HG03439 (cell line): ENCODE measurements around the gene TBL1X.
"Not testable (repeated sequence)": the region's sequence is repeated elsewhere in the genome, so short reads cannot be mapped to it uniquely, and the experiment has no call there.

Experiments
- ATAC-seq: cut with Tn5 transposase; IDR thresholded peaks from one replicate; pipeline ENCODE4 v1.9.1; 2021; ENCODE audit warnings: mild to moderate bottlenecking, moderate library complexity; ENCODE audit not compliant: unreplicated experiment

TBL1X gene

DNA sequence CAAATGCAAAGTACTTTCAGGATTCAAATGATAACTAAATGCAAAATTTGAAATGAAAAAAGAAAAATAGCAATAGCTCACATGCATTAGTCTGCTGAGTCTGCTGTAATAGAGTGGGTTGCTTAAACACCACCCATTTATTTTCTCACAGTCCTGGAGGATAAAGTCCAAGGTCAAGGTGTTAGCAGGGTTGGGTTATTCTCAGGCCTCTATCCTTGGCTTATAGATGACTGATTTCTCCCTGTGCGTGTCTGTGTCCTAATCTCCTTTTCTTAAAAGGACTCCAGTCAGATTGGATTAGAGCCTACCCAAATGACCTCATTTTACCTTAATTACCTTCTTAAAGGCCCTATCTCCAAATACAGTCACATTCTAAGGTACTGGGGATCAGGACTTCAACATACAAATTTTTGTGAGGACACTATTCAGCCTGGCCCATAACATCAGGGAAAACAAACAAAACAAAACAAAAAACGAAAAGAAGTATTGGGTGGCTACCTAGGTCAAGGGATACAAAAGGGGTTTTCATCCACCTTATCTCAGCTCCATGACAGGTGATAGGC is 6.3 kb upstream of the TBL1X start:
- ATAC-seq: no peak

DNA sequence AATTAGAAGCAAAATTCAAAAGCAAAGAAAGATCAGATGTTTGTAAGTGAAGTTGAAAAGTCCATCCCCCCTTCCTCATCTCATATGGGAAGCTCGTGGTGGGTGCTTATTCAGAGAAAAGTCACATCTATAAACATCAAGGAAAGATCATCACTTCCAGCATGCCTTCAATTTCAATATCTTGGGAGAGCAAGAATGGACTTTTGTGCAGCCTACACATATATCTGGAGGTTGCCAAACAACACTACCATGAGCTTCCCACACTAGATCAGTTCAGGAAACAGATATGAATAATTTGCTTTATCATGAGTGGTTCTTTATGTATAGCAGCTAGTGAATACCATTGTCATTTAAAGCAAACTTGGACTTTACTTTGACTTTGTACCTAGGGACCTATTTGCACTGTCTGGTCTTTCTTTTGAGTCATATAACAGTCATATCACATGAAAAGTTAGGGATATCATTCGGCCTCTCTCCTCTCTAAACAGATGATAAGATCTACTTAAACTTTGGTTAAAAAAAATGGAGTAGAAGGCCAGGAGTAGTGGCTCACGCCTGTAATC is 5.6 kb upstream of the TBL1X start:
- no peak for ATAC-seq

DNA sequence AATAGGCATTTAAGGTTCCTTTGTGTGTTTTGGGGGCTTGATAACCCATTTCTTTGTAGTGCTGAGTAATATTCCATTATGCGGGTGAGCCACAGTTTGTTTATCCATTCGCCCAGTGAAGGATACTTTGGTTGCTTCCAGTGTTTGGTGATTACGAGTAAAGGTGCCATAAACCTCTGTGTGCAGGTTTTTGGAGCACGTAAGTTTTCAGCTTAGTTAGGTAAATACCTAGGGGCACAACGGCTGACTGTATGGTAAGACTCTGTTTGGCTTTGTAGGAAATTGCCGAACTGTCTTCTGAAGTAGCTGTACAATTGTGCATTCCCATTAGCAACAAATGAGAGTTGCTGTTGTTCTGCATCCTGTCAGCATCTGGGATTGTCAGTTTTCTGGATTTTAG is 3.8 kb upstream of the TBL1X start:
- ATAC-seq: no peak

DNA sequence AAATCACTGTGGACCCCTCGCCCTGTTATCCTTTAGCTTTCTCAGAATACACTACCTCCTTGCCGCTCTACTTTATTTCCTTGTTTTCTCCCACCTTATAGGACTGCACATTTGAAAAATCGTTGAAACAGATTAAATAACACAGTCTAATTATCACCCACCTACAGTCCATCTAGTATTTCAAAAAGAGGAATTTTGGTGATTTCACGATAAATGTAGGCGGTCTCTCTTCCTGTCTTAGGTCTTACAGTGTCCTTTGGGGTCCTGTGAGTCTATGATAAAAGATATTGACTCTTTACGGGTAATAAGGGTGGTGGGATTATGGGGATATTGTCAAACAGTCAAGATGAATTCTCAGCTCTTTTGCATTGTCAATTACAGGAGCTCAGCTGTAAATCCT is 2.4 kb upstream of the TBL1X start:
- ATAC-seq: peak; percentile 3

DNA sequence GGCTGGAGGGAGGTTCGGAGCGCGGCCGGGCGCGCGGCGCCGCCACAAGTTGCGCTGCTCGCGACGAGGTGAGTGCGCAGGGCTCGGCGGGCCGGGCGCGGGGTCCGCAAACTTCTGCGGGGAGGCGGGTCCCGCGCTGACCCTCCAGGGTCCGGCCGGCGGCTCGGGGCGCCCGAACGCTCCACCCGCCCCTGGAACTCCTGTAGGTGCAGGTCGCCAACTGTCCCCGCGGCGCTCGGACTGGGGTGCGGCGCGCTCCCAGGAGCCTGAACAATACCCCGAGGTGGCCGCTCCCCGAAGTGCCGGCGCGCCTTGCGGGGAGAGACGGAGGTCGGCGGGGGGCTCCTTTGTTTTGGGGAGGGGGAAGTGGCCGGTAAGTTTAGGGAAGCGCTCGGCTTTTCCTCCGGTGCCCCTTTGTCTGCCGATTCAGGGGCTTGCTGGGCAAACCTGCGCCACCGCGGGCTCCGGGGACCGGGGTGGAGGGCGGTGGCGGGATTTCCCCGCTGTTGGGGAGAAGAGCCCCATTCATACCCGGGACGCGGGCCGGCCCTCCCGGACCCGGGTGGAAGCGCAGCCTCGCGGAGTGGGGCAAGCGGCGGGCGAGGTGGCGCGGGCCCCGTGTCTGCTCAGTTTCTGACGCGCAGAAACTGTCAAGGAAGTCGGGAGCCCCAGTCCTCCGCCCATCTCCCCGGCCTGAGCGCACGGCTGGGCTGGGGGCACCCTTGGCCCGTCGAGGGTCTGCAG is 694 bp downstream of the TBL1X start:
- peak; percentile 13 for ATAC-seq

DNA sequence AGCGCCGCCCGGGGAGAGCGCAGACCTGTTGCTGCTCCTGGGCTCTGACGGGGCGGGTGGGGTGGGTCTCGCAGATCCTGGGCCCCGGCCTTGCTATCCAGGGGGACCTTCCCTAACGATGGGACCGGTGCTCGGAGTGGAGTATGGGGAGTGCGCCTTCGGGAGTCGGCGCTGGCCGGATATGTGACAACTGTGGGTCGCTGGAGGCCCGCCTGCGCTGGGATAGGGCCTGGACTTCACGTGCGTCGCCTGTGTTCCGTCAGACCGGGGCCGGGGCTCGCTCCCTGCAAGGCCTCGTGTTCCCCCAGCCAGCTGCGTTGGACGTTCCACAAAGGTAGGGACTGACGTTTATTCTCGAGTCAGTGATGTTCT is 1.3 kb downstream of the TBL1X start:
- ATAC-seq: no peak

DNA sequence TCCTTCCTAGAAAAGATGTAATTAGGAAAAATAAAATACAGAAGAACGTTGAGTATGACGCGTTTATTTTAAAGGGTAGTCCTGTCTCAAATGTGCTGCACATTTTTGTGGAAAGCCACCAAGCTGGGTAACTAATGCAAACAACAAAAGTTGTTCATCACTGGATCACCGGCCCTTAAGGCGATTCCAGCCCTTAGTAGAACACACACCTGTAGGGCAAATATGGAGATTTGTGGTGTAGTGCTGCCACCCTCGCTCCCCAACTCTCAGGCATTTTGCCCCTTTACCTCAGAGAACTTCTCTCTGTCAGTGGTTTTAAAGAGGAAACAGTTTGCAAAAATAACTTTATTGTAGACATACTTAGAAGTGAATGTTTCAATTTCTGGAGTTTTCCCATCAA is 1.9 kb downstream of the TBL1X start:
- no peak for ATAC-seq

DNA sequence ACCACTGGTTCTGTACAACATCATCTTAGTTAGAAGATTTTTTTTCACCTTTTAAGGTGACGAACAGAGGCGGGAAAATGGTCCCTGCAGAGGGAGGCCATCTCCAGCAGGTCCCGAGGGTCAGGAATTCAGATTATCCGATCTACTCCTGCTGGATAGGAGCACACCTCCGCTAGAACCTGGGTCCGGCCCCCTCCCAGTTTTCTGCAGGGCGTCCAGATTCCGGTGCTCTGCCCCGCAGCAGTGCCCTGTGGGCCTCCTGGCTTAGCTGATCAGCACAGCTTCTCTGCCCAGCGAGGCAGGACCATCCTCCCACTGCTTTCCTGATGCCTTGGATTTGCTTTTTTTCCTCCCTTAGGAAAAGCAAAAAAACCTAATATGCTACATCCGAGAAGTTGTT is 2.3 kb downstream of the TBL1X start:
- no peak for ATAC-seq

DNA sequence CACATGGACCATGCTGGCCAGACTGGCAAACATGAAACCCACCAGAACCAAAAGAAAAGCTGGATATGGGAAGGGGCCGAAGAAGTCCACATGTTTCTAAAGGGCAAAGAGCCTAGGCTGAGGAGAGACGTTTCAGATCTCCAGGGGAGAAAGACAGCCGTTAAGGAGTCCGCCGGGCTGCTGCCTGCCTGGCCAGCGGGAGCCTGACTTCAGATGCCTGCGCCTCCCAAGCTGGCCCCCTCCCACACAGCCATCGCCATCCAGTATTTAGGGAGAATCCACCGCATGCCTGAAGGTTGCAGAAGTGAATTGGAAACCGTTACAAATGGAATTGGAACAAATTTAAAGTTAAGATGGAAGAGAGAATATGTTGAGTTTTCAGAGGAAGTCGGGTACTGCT is 2.9 kb downstream of the TBL1X start:
- no peak for ATAC-seq

DNA sequence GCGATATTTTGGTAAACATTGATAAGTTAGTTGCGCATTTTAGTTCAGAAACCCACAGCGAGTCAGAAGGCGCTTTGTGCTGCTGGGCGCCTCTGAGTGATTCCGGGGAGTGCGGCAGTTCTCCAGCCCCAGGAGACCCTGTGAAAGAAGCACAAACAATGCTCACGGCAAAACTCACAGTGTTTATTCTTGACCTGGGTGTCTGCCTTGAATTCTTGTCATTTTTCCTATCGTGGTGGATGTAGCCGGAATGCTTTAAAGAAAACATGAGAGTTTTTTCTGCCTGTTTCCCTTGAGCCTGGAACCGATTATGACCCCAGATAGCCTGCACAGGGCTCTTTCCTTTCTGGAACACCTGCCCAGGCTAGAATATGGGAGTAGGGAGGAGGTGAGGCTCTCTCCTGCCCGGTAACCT is 6.7 kb downstream of the TBL1X start:
- ATAC-seq: no peak

DNA sequence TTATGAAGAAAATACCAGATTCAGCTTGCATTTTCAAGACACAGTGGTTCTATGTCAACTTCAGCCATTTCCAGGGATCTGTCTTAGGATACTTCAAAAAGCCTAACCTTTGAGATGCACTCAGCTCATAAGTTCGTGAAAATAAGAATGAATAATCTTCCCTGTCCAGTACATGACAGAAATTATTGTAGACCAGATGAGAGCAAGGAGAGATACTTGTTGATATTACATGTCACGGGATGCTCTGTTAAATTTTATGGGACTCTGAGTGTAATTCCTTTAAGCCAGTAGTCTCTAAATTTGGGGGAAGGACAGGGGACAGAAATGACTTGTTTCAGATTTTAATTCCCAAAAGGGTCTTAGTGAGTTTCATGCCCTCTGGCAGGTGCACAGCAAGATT is 8.8 kb downstream of the TBL1X start:
- no peak for ATAC-seq

DNA sequence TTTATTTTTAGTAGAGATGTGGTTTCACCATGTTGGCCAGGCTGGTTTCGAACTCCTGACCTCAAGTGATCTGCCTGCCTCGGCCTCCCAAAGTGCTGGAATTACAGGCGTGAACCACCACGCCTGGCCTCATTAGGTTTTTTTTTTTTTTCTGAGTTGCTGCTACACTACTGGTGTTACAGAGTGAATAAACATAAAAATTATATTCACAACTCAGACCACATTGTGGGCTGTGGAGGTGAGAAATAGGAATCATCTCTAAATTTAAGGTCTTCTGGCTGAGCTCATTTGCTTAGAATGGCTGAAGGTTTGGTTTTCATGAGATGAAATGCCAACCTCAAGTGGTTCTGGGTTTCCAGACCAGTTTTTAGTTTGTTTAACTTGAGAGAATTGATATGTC is 10.6 kb downstream of the TBL1X start:
- not testable (repeated sequence) for ATAC-seq

DNA sequence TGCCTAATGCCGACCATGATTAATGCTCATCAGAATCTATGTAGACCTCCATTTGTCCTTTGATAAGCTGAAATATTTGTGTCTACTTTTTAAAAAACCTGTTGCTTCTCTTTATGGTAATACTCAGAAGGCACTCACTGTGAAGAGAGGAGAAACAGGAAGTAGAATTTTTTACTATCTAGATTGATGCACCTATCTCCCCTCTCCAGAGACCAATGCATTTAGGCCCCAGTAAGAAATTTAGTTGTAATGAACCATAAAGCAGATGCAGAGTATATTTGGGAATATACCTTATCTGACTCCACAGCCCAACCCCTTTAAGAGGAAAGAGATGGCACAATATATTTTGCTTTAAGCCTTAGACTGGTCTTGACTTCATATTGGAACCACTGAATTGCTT is 11.1 kb downstream of the TBL1X start:
- ATAC-seq: no peak

DNA sequence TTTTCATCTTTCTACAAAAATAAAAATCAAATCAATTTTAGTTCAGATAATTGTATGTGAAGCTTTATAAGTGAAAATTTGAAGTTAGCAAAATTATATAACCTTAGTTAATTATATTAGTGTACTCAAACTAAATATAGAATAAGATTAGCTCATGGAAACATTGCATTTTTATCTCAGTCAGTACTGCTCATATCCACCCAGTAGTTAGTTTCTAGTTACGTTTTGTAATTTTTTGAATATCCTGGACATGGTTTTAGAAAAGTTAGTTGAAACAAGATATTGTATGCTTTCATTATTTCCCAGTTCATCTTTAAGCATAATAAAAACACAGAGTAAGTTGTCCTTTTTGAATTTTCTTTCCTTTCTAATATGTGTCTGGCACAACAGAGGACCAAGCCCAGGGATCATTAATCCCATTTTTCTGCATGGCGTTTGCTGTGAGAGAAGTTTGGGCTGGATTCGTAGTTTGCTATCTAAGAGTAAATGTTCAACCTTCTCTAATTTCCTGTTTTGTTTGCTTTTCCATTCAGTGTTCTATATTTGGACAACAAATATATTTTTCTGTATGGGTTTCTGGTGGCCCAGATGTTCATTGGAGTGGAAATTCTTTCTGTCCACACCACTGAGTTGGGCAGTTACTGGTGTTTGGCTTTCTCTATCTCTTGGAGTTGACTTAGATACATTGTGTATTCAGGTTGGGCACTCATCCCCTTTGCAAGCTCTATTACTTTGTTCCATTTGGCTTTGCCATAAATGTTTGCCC is 12.1 kb downstream of the TBL1X start:
- no peak for ATAC-seq

DNA sequence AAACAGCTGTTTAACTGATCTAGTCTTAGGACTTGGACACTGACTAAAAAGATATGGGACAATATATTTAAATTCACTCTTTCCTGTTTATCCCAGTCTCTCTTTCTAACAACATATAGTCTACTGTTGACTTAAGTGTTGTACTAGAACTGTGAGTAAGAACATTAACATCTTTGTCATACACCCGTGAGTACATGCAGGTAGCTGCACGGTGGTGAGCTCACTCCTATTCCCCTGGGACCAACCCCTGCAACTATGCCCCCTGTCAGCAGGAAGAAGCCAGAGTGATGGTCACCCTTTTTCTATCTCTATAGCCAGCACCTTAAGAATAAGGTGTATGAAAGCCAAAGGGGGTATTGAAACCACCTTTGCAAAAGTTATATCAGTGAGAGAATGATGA is 17.6 kb downstream of the TBL1X start:
- peak; percentile 51 for ATAC-seq

DNA sequence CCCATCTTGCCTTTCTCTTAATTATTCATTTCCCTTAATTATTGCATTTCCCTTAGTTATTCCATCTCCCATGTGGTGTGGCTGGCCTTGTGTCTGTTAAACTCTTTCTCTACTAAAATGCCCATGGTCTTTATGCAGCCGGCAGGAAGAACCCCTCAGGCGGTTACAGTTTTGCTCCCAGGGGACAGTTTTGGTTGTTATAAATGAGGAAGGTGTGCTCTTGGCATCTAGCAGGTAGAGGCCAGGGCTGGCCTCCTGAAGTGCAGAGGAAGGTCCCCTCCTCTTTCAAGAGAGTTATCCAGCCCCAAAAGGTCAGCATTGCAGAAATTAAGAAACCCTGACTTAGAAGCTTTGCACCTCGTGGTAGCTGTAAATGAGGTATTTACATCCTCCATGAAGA is 18.0 kb downstream of the TBL1X start:
- no peak for ATAC-seq

DNA sequence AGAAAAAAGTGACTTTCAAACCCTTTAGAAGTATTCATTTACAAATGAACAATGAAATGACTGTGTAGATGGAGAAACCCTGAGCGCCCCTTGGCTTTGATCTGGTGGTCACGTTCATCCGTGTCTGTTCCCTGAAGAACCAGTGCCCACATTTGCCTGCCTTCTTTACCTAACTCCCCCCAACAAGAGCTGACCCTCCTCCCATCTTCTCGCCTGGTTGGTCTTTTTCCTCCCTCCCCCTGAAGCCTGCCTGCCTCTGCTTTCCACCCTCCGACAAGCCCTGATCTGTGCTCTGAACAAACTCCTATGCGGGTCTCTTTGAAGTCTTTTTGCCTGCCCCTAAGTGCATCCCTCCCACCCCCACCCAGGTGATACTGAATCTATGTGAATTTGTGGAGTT is 18.5 kb downstream of the TBL1X start:
- ATAC-seq: no peak

DNA sequence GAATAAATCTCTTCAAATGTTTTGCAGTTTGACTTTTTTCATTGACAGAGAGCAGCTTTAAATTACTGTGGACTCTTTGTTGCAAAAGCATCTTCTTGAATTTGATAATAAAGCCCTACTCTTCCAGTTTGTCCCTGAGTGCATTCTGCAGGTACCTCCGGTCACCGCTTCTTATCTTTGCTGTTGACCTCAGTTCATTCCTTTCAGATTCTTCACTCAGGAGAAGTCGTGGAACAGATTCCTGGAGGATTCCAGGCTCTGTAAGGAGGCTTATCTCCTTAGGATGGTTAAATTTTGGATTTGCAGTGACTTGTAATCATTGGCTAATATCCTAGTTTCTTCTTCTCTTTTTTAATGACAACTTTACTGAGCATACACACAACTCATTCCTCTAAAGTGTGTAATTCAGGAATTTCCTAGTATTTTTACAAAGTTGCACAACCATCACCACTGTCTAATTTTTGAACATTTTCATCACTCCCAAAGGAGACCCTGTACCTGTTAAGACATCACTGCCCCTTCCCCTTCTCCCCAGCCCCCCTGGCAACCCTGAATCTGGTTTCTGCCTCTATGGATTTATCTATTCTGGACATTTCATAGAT is 22.0 kb downstream of the TBL1X start:
- no peak for ATAC-seq

DNA sequence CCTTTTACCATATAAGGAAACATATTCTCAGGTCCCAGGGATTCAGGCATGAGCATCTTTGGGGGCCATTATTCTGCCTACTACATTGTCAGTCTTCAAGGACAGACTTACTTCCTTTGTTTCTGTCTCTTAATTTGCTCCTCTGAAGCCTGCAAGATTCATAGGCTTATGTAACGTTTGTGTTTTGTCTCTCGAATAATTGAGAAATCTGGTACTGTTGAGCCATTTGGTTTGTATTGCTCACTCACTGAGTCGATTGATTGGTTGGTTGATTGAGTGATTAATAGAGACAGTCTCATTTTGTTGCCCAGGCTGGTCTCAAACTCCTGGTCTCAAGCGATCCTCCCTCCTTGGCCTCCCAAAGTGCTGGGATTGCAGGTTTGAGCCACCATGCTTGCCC is 23.7 kb downstream of the TBL1X start:
- ATAC-seq: no peak

DNA sequence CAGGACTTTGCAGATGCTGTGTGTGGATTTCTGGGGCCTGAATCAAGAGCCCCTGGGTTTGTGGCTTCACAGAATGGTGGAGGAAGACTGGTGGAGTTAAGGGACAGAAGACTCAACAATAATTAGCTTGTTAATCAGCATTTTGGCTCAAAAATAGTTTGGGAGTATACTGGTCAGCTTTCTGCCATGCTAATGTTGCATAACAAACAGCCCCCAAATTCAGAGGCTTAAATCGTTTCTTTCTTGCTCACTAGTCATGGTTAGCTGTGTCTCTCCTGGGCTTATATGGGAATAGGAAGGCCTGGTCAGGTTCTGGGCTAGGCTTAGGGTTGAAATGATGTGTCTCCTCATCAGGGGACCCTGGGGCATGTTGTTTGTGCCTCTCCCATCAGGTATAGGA is 24.4 kb downstream of the TBL1X start:
- ATAC-seq: no peak

DNA sequence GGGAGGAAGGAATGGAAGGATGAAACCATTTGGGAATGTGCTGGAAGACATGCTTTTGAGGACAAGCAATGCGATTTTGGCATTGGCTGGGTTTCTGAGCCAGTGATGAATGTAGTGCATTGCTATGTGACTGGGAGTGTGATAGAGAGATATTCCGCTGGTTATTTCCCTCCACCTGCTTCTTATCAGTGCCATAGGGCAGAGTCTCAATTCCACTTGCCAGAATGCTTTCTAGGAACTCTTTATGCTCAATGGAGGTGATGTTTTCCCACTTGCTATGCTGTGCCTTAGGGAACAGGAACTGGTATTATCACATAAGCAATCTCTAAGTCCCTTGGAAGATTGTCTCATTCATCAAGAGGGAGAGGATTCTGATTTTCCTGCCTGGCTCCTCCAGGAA is 28.0 kb downstream of the TBL1X start:
- ATAC-seq: no peak

DNA sequence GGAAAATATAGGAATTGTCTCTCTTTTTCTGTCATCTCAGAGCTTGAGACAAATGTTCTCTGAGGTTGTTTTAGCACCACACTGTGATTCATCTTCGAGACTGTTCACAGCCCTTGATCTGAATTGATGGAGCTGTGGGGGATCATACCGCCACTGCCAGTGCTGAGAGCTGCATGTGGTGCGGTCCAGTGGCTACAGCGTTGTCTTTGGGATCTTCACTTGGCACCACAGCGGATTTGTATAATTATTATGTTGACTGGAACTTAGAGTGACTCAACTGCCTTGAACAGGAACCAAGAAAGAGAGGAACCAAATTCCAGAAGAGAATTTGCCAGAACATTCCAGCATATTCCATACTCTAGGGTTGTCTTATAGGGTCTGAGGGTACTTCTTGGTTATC is 29.1 kb downstream of the TBL1X start:
- ATAC-seq: no peak
